HEK293 (cell line): ENCODE results near the gene CR2.

Experiments
- CTCF ChIA-PET: fragments of 350-600 bp; formaldehyde crosslinking; extraction: SDS; loops from one replicate; lab custom pipeline; 2021; ENCODE audit warnings: antibody characterized with exemption; lab: Yijun Ruan, JAX
- POLR2A ChIA-PET: fragments of 300-600 bp; formaldehyde crosslinking; extraction: SDS; loops from one replicate; lab custom pipeline; 2020; ENCODE audit warnings: antibody characterized with exemption, inconsistent platforms; lab: Yijun Ruan, JAX
- H3K27ac ChIP-seq: fragments of 200-500 bp; sonication (Bioruptor generic); 2 replicates; pipeline ENCODE4 v1.5.1; 2014; ENCODE audit warnings: low read depth, low read length, control low read depth, inconsistent platforms; ENCODE audit errors: extremely low read depth
- H3K36me3 ChIP-seq, 2 experiments: fragments of 200-500 bp in 1 of 2; sonication (Bioruptor generic) in 1 of 2; 1 replicate in 1 of 2; 2 replicates in 1 of 2; pipeline ENCODE4 v1.5.1; 2014 to 2017; ENCODE audit warnings: inconsistent platforms in 2 of 2, low read length in 2 of 2; ENCODE audit not compliant: control insufficient read depth in 2 of 2, insufficient read depth in 1 of 2
- H3K4me1 ChIP-seq: fragments of 200-500 bp; sonication (Bioruptor generic); 2 replicates; pipeline ENCODE4 v1.5.1; 2014; ENCODE audit warnings: mild to moderate bottlenecking, low read length, inconsistent platforms; ENCODE audit not compliant: control insufficient read depth, insufficient read depth
- H3K4me3 ChIP-seq: 2 replicates; pipeline ENCODE4 v1.5.1; 2011; ENCODE audit warnings: low read depth, mild to moderate bottlenecking, control low read depth, low read length, moderate library complexity
- H3K9me3 ChIP-seq: fragments of 200-500 bp; sonication (Bioruptor generic); 2 replicates; pipeline ENCODE4 v1.5.1; 2014; ENCODE audit warnings: low read depth, low read length, inconsistent platforms; ENCODE audit not compliant: control insufficient read depth, insufficient read depth
- GLI2 ChIP-seq: fragments of 450-650 bp; formaldehyde crosslinking; IDR thresholded peaks from 2 replicates; pipeline ENCODE4; 2017; ENCODE audit warnings: missing biosample characterization, missing genetic modification characterization, low read depth, borderline replicate concordance
- GLI4 ChIP-seq: fragments of 450-650 bp; formaldehyde crosslinking; IDR thresholded peaks from 2 replicates; pipeline ENCODE4 v1.5.1; 2016; ENCODE audit warnings: missing biosample characterization, missing genetic modification characterization
- HOXA7 ChIP-seq: sonication (generic); formaldehyde crosslinking; IDR thresholded peaks from 2 replicates; pipeline ENCODE4 v1.8.1; 2022; ENCODE audit warnings: missing genetic modification reagents, borderline replicate concordance
- HOXD13 ChIP-seq: sonication (generic); formaldehyde crosslinking; IDR thresholded peaks from 2 replicates; pipeline ENCODE4 v1.8.0; 2022; ENCODE audit warnings: missing genetic modification reagents, borderline replicate concordance
- KLF7 ChIP-seq: fragments of 450-650 bp; formaldehyde crosslinking; IDR thresholded peaks from 2 replicates; pipeline ENCODE4 v1.5.1; 2016; ENCODE audit warnings: missing biosample characterization, missing genetic modification characterization, borderline replicate concordance
- KLF8 ChIP-seq: fragments of 450-650 bp; formaldehyde crosslinking; IDR thresholded peaks from 2 replicates; pipeline ENCODE4 v1.5.1; 2016; ENCODE audit warnings: missing biosample characterization, missing genetic modification characterization
- MYNN ChIP-seq: fragments of 450-650 bp; formaldehyde crosslinking; IDR thresholded peaks from 2 replicates; pipeline ENCODE4 v1.5.1; 2016; ENCODE audit warnings: missing biosample characterization, missing genetic modification characterization, borderline replicate concordance
- OSR2 ChIP-seq: fragments of 450-650 bp; formaldehyde crosslinking; IDR thresholded peaks from 2 replicates; pipeline ENCODE4 v1.5.1; 2016; ENCODE audit warnings: missing biosample characterization, missing genetic modification characterization
- REPIN1 ChIP-seq: fragments of 450-650 bp; formaldehyde crosslinking; IDR thresholded peaks from 2 replicates; pipeline ENCODE4 v1.5.1; 2017; ENCODE audit warnings: missing biosample characterization, missing genetic modification characterization, low read depth
- SP3 ChIP-seq: fragments of 450-650 bp; formaldehyde crosslinking; IDR thresholded peaks from 2 replicates; pipeline ENCODE4 v1.5.1; 2016; ENCODE audit warnings: missing biosample characterization, missing genetic modification characterization
- TRIM28 ChIP-seq: IDR thresholded peaks from 2 replicates; pipeline ENCODE4 v1.6.1; 2011; ENCODE audit warnings: low read length, control low read depth, borderline replicate concordance
- ZNF146 ChIP-seq: fragments of 450-650 bp; formaldehyde crosslinking; IDR thresholded peaks from 2 replicates; pipeline ENCODE4 v1.5.1; 2016; ENCODE audit warnings: missing biosample characterization, missing genetic modification characterization
- ZNF214 ChIP-seq: fragments of 450-650 bp; formaldehyde crosslinking; IDR thresholded peaks from 2 replicates; pipeline ENCODE4 v1.5.1; 2017; ENCODE audit warnings: missing biosample characterization, mild to moderate bottlenecking, missing genetic modification characterization, borderline replicate concordance
- ZNF311 ChIP-seq: fragments of 450-650 bp; formaldehyde crosslinking; IDR thresholded peaks from 2 replicates; pipeline ENCODE4 v1.5.1; 2017; ENCODE audit warnings: missing biosample characterization, missing genetic modification characterization, borderline replicate concordance
- ZNF394 ChIP-seq: fragments of 450-650 bp; formaldehyde crosslinking; IDR thresholded peaks from 2 replicates; pipeline ENCODE4 v1.5.1; 2016; ENCODE audit warnings: missing biosample characterization, missing genetic modification characterization, mild to moderate bottlenecking, moderate library complexity, borderline replicate concordance
- ZNF501 ChIP-seq: fragments of 450-650 bp; formaldehyde crosslinking; IDR thresholded peaks from 2 replicates; pipeline ENCODE4 v1.5.1; 2016; ENCODE audit warnings: missing biosample characterization, missing genetic modification characterization
- ZNF571 ChIP-seq: fragments of 450-650 bp; formaldehyde crosslinking; IDR thresholded peaks from 2 replicates; pipeline ENCODE4 v1.5.0; 2017; ENCODE audit warnings: missing biosample characterization, missing genetic modification characterization
- ZNF621 ChIP-seq: fragments of 450-650 bp; formaldehyde crosslinking; IDR thresholded peaks from 2 replicates; pipeline ENCODE4 v1.5.1; 2017; ENCODE audit warnings: missing biosample characterization, missing genetic modification characterization
- ZNF670 ChIP-seq: fragments of 450-650 bp; formaldehyde crosslinking; IDR thresholded peaks from 2 replicates; pipeline ENCODE4 v1.5.1; 2016; ENCODE audit warnings: missing biosample characterization, missing genetic modification characterization, low read depth
- TF ChIP-seq, protein P1 (sequence below): fragments of 450-650 bp; formaldehyde crosslinking; IDR thresholded peaks from 2 replicates; pipeline ENCODE4 v1.5.1; 2016; ENCODE audit warnings: missing biosample characterization, missing genetic modification characterization
- TF ChIP-seq, protein P2 (sequence below): fragments of 450-650 bp; formaldehyde crosslinking; IDR thresholded peaks from 2 replicates; pipeline ENCODE4 v1.5.1; 2016; ENCODE audit warnings: missing biosample characterization, missing genetic modification characterization
- TF ChIP-seq, protein P3 (sequence below): fragments of 450-650 bp; formaldehyde crosslinking; IDR thresholded peaks from 2 replicates; pipeline ENCODE4 v1.5.1; 2017; ENCODE audit warnings: missing biosample characterization, missing genetic modification characterization
- TF ChIP-seq, protein P4 (sequence below): fragments of 450-650 bp; formaldehyde crosslinking; IDR thresholded peaks from 2 replicates; pipeline ENCODE4 v1.5.1; 2017; ENCODE audit warnings: missing biosample characterization, missing genetic modification characterization
- TF ChIP-seq, protein P5 (sequence below): fragments of 450-650 bp; formaldehyde crosslinking; IDR thresholded peaks from 2 replicates; pipeline ENCODE4 v1.5.1; 2016; ENCODE audit warnings: missing biosample characterization, missing genetic modification characterization, low read depth
- TF ChIP-seq, protein P6 (sequence below): fragments of 450-650 bp; formaldehyde crosslinking; IDR thresholded peaks from 2 replicates; pipeline ENCODE4 v1.5.1; 2016; ENCODE audit warnings: missing biosample characterization, missing genetic modification characterization

Gene CR2

DNA sequence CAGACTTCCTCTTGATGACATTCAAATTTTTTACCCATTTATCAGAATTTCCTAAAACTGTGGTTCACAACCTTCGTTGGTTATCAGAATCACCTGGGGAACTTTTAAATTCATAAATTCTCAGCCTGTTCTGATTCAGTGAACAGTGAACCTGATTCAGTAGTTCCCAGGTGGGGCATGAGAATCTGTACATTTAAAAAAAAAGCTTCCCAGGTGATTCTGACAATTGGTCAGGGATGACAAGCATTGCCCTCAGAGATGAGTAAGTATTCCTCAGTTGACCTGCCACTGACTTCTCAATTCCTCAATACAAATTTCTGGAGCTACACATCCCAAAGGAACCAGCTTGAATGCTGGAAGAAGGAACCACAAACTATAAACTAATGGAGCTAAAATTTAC, 23.5 kb upstream of the CR2 start:
- CTCF ChIA-PET: interaction anchor here (1.4 kb wide), 1 partner anchor 25 kb away, joined by 7 read pairs; no protein-coding TSS in a partner anchor
- Histone ChIP-seq H3K4me3 (no peak overlapping the region), H3K36me3 (no peaks in the 10 kb centered on the region), H3K27ac (no peak overlapping the region), H3K4me1 (no peaks in the 10 kb centered on the region), H3K9me3 (no peaks in the 10 kb centered on the region)
- TF ChIP-seq ZNF311 (tag by site-specific recombination) (no peak), OSR2 (no peak), TRIM28 (no peak), ZNF670 (tag by site-specific recombination) (no peak), ZNF501 (no peak), ZNF621 (tag by site-specific recombination) (no peak), REPIN1 (no peak), KLF7 (tag by site-specific recombination) (no peak), KLF8 (tag by site-specific recombination) (no peak), HOXD13 (CRISPR knock-in tag) (no peak), GLI2 (tag by site-specific recombination) (no peak), ZNF214 (tag by site-specific recombination) (no peak), ZNF394 (tag by site-specific recombination) (no peak), SP3 (tag by site-specific recombination) (no peak), HOXA7 (CRISPR knock-in tag) (no peak), GLI4 (no peak), ZNF146 (tag by site-specific recombination) (no peak)
- TF ChIP-seq, protein P1, sequence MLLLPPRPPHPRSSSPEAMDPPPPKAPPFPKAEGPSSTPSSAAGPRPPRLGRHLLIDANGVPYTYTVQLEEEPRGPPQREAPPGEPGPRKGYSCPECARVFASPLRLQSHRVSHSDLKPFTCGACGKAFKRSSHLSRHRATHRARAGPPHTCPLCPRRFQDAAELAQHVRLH (tag by site-specific recombination): no peak
- TF ChIP-seq, protein P2, sequence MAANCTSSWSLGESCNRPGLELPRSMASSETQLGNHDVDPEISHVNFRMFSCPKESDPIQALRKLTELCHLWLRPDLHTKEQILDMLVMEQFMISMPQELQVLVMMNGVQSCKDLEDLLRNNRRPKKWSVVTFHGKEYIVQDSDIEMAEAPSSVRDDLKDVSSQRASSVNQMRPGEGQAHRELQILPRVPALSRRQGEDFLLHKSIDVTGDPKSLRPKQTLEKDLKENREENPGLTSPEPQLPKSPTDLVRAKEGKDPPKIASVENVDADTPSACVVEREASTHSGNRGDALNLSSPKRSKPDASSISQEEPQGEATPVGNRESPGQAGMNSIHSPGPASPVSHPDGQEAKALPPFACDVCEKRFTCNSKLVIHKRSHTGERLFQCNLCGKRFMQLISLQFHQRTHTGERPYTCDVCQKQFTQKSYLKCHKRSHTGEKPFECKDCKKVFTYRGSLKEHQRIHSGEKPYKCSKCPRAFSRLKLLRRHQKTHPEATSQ (tag by site-specific recombination): no peak
- POLR2A ChIA-PET: no interaction called here

DNA sequence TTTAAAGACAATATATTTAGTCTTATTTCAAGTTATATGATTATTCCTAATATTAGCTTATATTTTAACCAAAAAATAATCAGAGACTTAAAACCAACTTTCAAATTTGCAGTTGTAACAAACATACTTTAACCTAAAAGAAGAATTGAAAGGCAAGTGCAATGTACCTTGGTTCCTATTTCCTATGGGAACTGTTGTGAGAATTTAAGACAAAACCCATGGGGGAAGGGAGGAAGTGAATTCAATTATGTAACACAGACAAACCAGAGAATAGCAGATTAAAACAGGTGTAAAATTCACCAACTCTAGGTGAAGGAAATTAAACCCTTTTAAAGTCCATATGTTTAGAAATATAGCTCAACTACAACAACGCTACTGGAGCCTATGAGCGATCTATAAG, 22.6 kb upstream of the CR2 start:
- Histone ChIP-seq H3K4me1 (no peaks in the 10 kb centered on the region), H3K4me3 (no peak overlapping the region), H3K36me3 (no peaks in the 10 kb centered on the region), H3K9me3 (no peaks in the 10 kb centered on the region), H3K27ac (no peak overlapping the region)
- ChIA-PET POLR2A (no interaction called here), CTCF (interaction anchor here (1.1 to 1.4 kb wide), 2 partner anchors 26 to 68 kb away, joined by 4 to 7 read pairs; no protein-coding TSS in a partner anchor)
- TF ChIP-seq ZNF571 (tag by site-specific recombination) (no peak), HOXD13 (CRISPR knock-in tag) (no peak), MYNN (no peak)

DNA sequence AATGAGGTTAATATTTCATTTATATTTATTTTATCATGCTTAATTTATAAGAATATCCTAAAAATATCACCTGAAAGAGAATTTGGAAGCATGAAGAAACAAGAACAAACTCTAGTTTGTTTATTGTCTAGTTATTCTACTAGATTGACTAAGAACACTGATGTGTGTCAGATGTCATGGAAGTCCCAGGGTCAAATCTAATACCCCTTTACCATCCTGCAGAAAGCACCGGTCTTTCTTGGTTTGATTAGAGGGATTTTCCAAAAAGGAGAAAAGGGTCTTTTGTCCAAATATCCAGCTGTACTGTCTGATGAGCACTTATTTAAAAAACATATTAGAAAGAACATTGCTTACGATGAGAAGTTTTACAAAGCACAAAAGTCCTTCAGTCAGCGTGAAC, 20.7 kb upstream of the CR2 start:
- ChIA-PET CTCF (no interaction called here), POLR2A (no interaction called here)
- H3K27ac ChIP-seq: no peak overlapping the region
- no peak for TF ChIP-seq ZNF146 (tag by site-specific recombination)
- TF ChIP-seq, protein P3, sequence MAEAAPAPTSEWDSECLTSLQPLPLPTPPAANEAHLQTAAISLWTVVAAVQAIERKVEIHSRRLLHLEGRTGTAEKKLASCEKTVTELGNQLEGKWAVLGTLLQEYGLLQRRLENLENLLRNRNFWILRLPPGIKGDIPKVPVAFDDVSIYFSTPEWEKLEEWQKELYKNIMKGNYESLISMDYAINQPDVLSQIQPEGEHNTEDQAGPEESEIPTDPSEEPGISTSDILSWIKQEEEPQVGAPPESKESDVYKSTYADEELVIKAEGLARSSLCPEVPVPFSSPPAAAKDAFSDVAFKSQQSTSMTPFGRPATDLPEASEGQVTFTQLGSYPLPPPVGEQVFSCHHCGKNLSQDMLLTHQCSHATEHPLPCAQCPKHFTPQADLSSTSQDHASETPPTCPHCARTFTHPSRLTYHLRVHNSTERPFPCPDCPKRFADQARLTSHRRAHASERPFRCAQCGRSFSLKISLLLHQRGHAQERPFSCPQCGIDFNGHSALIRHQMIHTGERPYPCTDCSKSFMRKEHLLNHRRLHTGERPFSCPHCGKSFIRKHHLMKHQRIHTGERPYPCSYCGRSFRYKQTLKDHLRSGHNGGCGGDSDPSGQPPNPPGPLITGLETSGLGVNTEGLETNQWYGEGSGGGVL (tag by site-specific recombination): no peak
- TF ChIP-seq, protein P4, sequence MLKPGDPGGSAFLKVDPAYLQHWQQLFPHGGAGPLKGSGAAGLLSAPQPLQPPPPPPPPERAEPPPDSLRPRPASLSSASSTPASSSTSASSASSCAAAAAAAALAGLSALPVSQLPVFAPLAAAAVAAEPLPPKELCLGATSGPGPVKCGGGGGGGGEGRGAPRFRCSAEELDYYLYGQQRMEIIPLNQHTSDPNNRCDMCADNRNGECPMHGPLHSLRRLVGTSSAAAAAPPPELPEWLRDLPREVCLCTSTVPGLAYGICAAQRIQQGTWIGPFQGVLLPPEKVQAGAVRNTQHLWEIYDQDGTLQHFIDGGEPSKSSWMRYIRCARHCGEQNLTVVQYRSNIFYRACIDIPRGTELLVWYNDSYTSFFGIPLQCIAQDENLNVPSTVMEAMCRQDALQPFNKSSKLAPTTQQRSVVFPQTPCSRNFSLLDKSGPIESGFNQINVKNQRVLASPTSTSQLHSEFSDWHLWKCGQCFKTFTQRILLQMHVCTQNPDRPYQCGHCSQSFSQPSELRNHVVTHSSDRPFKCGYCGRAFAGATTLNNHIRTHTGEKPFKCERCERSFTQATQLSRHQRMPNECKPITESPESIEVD (tag by site-specific recombination): no peak
- no peak for TF ChIP-seq OSR2
- TF ChIP-seq, protein P5, sequence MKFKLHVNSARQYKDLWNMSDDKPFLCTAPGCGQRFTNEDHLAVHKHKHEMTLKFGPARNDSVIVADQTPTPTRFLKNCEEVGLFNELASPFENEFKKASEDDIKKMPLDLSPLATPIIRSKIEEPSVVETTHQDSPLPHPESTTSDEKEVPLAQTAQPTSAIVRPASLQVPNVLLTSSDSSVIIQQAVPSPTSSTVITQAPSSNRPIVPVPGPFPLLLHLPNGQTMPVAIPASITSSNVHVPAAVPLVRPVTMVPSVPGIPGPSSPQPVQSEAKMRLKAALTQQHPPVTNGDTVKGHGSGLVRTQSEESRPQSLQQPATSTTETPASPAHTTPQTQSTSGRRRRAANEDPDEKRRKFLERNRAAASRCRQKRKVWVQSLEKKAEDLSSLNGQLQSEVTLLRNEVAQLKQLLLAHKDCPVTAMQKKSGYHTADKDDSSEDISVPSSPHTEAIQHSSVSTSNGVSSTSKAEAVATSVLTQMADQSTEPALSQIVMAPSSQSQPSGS: no peak
- TF ChIP-seq, protein P6, sequence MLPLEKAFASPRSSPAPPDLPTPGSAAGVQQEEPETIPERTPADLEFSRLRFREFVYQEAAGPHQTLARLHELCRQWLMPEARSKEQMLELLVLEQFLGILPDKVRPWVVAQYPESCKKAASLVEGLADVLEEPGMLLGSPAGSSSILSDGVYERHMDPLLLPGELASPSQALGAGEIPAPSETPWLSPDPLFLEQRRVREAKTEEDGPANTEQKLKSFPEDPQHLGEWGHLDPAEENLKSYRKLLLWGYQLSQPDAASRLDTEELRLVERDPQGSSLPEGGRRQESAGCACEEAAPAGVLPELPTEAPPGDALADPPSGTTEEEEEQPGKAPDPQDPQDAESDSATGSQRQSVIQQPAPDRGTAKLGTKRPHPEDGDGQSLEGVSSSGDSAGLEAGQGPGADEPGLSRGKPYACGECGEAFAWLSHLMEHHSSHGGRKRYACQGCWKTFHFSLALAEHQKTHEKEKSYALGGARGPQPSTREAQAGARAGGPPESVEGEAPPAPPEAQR: no peak

More for the DNA sequence above, 20.7 kb upstream of the CR2 start:
- H3K36me3 ChIP-seq: no peaks in the 10 kb centered on the region
- no peaks in the 10 kb centered on the region for H3K9me3 ChIP-seq
- H3K4me3 ChIP-seq: no peak overlapping the region
- H3K4me1 ChIP-seq: no peaks in the 10 kb centered on the region
